Mesodermal cell (in vitro differentiated cells): ENCODE results near the gene SPRTN.

Experiments used
- H3K27ac ChIP-seq: 2 replicates; pipeline ENCODE4 v1.7.0; 2013; ENCODE audit warnings: mild to moderate bottlenecking, low read depth, low read length, moderate library complexity; ENCODE audit not compliant: severe bottlenecking
- H3K36me3 ChIP-seq: 2 replicates; pipeline ENCODE4 v1.7.1; 2013; ENCODE audit warnings: mild to moderate bottlenecking, low read length, moderate library complexity; ENCODE audit not compliant: control insufficient read depth, insufficient read depth
- H3K4me1 ChIP-seq: one replicate; pipeline ENCODE4 v1.7.1; 2013; ENCODE audit warnings: mild to moderate bottlenecking, low read length; ENCODE audit not compliant: insufficient read depth, control insufficient read depth, poor library complexity, severe bottlenecking
- H3K4me3 ChIP-seq: 2 replicates; pipeline ENCODE4 v1.7.0; 2013; ENCODE audit warnings: low read length, control low read depth, mild to moderate bottlenecking; ENCODE audit not compliant: insufficient read depth, poor library complexity, severe bottlenecking; ENCODE audit errors: extremely low read depth
- H3K9me3 ChIP-seq: 2 replicates; pipeline ENCODE4 v1.7.1; 2013; ENCODE audit warnings: mild to moderate bottlenecking, low read length, moderate library complexity; ENCODE audit not compliant: control insufficient read depth
- WGBS, 2 experiments: methylation state at CpG; one replicate each; pipeline ENCODE4 v1.1.5; 2013; ENCODE audit warnings: missing lambda C conversion rate in 2 of 2; ENCODE audit not compliant: insufficient coverage in 2 of 2; 5-methylcytosine and 5-hydroxymethylcytosine counted together

The SPRTN gene

GRCh38 chr1:231393668-231394067, 55.6 kb downstream of the SPRTN start:
- Histone ChIP-seq H3K27ac (peak overlapping the region; percentile 92), H3K36me3 (peaks cover 5% of the 10 kb centered on the region)

DNA sequence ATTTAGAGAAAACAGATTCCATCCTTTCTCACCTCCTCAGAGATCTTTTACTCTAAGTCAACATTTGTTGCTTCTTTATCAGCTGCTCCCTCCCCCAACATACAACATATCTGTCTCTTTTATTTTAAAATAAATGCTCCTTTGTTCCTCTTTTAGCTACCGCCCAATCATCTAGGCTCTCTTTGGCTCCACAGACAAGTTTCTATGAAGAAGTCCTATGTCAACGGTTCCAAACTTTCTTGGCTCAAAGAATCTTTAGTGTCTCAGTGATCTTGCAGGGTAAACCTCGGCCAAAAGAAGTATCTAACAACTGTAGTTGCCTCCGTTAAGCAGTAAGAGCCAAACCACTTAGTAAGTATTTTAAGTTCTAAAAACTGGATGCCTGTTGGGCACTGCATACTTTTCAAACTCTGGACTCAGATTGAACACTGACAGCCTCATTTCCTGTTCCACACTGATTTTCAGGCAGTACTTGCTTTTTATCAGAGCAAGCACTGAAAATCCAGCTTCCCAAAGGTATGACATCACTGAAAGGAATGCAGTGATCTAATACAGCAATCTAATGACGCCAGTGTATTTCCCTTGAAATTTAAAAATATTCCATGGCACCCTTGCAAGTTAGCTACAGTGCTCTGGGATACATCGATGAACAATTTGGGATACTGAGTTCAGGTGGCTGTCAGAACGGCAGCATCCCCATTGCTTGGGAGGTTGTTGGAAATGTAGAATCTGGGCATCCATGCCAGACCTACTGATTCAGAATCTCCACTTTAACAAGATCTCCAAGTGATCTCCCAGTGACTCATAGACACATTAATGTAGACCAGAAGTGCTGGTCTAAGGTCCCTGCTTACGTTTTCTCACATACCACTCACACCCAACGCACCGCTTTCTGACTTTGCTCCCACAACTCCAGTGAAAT, 57.2 kb downstream of the SPRTN start:
- Histone ChIP-seq H3K27ac (peak overlapping the region; percentile 100), H3K4me3 (no peak overlapping the region), H3K4me1 (peaks cover 50% of the 10 kb centered on the region), H3K9me3 (no peaks in the 10 kb centered on the region), H3K36me3 (peaks cover 5% of the 10 kb centered on the region)
- 55 to 64% methylated on average over 6 to 7 of the region's 10 CpGs for WGBS, 2 experiments

More at GRCh38 chr1:231393668-231394067, 55.6 kb downstream of the SPRTN start:
- Histone ChIP-seq H3K9me3 (no peaks in the 10 kb centered on the region), H3K4me1 (peaks cover 61% of the 10 kb centered on the region), H3K4me3 (no peak overlapping the region)

DNA sequence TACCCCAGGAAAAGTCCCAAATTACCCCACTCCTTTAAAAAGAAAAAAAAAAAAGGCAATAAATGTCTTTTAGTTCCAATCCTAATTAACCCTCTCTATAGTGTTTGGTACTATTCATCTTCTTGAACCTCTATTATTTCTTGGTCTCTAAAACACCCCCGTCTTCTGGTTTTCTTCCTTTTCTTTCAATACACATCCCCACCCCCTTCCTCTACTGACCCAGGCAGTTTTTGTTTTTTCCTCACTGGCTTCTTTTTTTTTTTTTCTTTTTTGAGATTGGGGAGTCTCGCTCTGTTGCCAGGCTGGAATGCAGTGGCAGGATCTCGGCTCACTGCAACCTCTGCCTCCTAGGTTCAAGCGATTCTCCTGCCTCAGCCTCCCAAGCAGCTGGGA, 57.9 kb downstream of the SPRTN start:
- Histone ChIP-seq H3K27ac (peak overlapping the region; percentile 100), H3K36me3 (peaks cover 3% of the 10 kb centered on the region), H3K9me3 (no peaks in the 10 kb centered on the region), H3K4me3 (no peak overlapping the region), H3K4me1 (peaks cover 46% of the 10 kb centered on the region)
- WGBS, 2 experiments = 94% methylated on average over 3 of the region's 4 CpGs; no CpG with 5 or more reads in 1 of the 2 experiments

GRCh38 chr1:231396643-231397042, 58.5 kb downstream of the SPRTN start:
- Histone ChIP-seq H3K9me3 (no peaks in the 10 kb centered on the region), H3K4me3 (no peak overlapping the region), H3K27ac (peak overlapping the region; percentile 100), H3K4me1 (peaks cover 42% of the 10 kb centered on the region), H3K36me3 (no peaks in the 10 kb centered on the region)
- 83 to 85% methylated on average over 2 of the region's 2 CpGs for WGBS, 2 experiments

DNA sequence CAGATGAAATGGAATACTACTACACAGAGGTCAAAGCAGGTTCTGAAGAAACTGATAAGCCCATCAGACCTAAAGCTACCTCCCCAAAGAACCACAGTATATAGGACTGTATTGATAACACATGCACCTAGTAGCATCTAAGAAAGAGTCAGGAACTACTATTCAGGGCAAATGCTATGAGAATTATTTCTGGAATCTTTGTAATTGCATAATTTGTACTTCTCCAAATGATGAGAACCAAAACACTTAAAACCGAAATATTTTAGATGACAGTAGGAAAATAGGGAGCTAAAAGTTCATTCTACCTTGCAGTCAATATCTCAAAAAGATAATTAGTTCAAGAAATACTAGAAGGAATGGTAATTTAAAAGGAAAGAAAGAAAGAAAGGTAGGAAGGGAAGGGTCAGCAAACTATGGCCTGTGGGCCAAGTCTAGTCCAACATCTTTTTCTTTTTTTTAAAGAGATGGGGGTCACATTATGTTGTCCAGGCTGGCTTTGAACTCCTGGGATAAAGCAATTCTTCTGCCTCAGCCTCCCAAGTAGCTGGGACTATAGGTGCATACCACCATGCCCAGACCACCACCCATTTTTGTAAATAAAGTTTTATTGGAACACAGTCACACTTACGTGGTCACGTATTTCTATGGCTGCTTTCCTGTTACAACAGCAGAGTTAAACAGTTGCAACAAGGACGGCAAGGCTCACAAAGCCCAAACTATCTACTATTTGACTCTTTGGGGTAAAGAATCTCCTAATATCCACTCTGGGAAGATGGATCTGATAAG, 60.0 kb downstream of the SPRTN start:
- WGBS, 2 experiments = 95 to 100% methylated on average over 2 of the region's 4 CpGs
- Histone ChIP-seq H3K36me3 (peaks cover 3% of the 10 kb centered on the region), H3K4me1 (peaks cover 35% of the 10 kb centered on the region), H3K9me3 (no peaks in the 10 kb centered on the region), H3K27ac (peak overlapping the region; percentile 47), H3K4me3 (no peak overlapping the region)

- peaks cover 11% of the 10 kb centered on the region for H3K4me1 ChIP-seq
- H3K9me3 ChIP-seq = no peaks in the 10 kb centered on the region
- H3K36me3 ChIP-seq = peaks cover 3% of the 10 kb centered on the region
- 80% methylated on average over 1 of the region's 1 CpG; no CpG with 5 or more reads in 1 of the 2 experiments for WGBS, 2 experiments
- no peak overlapping the region for H3K4me3 ChIP-seq
- H3K27ac ChIP-seq = no peak overlapping the region
These were observed 63.4 kb downstream of the SPRTN start for GRCh38 chr1:231401478-231401877.

DNA sequence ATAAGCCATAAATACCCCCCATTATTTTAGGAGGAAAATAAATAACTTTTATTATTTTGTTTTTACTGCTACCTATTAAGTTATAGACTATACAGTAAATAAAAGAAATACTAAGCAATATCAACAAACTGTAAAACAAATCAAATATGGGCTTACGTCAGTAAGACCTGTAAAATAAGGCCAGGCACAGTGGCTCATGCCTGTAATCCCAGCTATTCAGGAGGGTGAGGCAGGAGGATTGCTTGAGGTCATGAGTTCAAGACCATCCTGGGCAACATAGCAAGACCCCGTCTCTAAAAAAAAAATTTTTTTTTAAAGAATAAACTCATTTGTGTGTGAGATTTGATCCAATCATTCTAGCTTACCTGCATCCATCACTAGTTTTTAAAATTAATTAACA, 66.2 kb downstream of the SPRTN start:
- Histone ChIP-seq H3K4me3 (no peak overlapping the region), H3K36me3 (peaks cover 8% of the 10 kb centered on the region), H3K27ac (no peak overlapping the region), H3K9me3 (no peaks in the 10 kb centered on the region), H3K4me1 (peaks cover 16% of the 10 kb centered on the region)
- WGBS, 2 experiments = 100% methylated on average over 1 of the region's 2 CpGs; no CpG with 5 or more reads in 1 of the 2 experiments
